Measurements from ENCODE around the gene PAQR4.

PAQR4 gene

DNA sequence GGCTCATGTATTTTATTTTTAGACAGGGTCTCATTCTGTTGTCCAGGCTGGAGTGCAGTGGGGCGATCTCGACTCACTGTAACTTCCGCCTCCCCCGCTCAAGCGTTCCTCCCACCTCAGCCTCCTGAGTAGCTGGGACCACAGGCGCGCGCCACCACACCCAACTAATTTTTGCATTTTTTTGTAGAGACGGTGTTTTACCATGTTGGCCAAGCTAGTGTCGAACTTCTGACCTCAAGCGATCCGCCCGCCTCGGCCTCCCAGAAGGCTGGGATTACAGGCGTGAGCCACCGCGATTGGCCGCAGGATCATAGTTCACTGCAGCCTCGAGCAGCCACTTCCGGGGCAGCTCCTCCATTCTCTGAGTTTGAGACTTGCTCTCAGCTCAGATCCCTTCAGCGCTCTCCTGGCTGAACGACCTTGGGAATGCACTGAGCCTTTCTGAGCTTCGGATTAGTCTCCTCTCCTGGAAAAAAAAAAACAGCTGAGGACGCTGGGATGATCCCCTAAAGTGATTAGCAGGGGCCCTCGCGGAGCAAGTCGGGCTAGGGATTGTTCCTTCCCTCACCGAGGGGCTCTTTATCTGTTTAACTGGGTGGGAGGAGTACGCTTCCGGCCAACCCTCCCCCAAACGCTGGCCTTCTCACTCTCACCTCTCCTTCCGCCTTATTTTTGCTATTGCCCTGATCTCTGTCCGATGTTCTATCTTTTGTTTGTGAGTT is 12.2 kb downstream of the PAQR4 start:
- DNase-seq, result no peak

DNA sequence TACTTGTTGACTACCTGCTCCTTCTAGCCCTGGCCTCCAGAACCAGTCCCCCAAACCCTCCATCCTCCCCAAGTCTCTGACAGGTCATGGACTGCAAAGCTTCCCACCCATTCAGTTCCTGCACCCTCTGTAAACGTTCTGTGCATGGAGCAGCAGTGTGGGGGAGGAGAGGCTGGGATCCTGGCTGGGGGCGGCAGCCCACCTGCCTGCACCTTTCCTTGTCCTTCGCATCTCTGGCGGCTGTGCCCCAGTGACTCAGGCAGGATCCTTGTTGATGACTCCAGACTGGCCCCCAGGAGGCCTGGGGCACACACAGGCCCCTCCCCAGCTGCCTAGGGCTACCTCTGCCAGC is 12.7 kb downstream of the PAQR4 start:
- DNase-seq, result no peak

DNA sequence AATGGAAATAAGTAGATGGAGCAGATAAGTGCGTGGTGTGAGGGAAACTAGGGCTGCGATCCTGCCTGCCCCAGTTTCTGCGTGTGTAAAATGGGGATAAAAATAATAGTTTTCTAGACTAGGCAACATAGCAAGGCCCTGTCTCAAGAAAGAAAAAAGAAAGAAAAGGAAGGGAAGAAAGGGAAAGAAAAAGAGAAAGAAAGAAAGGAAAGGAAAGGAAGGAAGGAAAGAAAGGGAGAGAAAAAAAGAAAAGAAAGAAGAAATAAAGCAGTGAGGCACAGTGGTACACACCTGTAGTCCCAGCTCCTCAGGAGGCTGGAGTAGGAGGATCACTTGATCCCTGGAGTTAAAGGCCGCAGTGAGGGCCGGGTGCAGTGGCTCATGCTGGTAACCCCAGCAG is 13.3 kb downstream of the PAQR4 start:
- DNase-seq, result no peak

DNA sequence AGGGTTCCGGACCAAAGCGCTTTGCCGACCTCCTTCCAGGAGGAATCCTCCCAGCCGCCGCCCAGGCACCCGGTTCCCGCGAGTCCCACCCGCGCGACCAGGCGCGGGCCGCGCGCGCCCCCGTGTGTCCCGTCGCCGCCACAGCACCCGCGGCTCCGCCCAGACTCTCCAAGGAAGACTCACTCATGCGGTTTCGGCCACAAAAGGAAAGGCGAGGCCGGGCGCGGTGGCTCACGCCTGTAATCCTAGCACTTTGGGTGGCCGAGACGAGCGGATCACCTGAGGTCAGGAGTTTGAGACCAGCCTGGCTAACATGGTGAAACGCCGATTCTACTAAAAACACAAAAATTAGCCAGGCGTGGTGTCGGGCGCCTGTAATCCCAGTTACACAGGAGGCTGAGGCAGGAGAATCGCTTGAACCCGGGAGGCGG is 14.6 kb downstream of the PAQR4 start:
- DNase-seq, result peak; percentile 88

DNA sequence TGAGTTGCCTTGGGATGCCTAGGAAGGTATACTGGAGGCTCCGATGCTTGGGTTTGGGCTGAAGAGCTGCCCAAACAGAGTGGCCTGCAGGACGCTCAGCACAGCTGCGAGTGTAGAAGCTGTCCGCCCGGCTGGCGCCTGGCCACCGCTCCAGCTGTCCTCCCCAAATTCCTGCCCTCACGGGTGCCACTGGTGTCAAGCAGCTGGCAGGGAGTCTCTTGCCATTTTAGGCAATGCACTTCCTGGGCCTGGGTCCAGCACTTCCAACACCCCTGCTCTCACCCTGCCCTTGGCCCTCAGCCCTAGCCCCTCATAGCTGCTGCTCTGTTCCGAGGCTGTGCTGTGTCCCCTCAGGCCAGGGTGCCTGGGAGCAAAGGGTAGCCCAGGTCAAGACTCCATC is 16.3 kb downstream of the PAQR4 start:
- no peak for DNase-seq

DNA sequence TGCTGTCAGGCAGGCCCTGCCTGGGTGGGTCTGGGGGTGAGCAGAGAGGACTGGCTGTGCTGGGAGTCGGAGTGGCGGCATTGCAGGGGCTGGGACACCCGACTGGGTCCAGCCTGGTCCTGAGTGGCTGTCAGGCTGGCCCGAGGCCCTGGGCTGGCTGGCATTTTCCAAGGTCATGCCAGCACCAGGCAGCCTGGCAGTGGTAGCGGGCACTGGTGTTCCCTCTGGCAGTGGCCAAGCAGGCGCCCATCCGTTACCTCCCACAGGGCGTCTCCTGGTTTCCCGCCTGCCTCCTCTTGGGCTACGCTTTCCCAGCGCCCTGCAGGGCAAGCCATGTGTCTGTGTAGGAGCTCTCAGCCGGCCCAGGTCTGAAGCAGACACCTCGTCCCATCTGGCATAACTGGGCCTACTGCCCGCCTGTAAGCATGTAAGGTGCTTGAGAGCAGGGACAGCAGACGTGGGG is 16.8 kb downstream of the PAQR4 start:
- DNase-seq, result no peak

DNA sequence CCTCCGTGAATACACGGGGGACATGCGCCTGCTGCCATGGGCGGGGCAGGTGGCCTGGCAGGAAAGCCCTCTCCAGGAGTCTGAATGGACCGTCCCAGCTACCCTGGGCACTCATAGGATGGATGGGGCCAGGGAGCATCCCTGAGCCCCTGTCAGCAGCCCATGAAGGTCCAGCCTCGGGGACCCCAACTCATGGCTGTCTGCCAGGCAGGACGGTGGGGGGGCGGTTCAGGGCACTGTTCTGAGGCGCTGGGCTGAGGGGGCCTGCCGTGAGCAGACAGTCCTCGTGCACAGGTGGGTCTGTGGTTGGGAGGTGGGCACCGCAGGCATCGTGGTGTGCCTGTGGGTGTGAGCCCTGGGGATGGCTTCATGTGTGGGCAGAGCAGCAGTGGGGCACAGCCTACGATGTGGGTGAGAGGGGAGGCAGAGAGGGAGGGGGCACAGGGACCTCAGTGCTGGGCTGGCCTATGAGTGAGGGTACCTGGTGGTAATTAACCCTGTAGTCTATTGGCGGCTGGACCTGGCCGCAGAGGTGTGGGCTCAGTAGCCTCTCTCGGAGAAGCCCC is 17.6 kb downstream of the PAQR4 start:
- no peak for DNase-seq

DNA sequence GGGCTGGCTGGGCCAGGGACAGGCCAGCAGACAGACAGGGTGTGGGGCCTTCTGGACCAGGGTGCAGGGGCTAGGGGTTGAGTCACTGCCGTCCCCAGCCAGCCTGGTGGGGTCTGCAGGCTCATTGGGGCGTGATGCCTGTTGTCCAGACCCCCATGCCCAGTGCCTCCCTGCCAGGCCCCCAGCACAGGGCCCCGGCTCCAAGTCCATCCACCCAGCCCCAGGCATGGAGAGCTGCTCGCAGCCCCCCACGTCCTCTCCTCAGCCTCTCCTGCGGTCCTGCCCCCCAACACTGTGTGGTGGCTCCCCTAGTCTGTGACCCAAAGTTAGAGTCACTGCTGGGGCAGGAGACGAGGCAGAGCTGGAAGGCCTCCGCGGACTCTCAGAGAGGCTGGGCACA is 18.1 kb downstream of the PAQR4 start:
- no peak for DNase-seq

DNA sequence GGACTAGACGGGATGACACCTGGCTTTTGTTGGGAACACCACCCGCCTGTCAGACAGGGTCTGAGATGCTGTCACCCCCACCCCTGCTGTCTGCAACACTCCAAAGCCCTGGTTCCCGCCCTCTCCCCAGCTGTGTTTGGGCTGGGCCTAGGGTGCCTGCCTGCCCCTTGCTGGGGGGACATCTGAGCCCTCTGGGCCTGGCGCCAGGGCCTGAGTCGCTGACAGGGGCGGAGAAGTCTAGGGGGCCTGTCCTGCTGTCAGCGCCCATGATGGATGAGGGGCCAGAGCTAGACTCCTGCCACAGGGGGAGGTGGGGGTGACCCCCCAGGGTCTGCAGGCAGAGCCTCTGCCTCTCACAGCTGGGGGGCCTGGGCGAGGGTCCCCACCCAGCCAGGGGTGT is 18.7 kb downstream of the PAQR4 start:
- no peak for DNase-seq

DNA sequence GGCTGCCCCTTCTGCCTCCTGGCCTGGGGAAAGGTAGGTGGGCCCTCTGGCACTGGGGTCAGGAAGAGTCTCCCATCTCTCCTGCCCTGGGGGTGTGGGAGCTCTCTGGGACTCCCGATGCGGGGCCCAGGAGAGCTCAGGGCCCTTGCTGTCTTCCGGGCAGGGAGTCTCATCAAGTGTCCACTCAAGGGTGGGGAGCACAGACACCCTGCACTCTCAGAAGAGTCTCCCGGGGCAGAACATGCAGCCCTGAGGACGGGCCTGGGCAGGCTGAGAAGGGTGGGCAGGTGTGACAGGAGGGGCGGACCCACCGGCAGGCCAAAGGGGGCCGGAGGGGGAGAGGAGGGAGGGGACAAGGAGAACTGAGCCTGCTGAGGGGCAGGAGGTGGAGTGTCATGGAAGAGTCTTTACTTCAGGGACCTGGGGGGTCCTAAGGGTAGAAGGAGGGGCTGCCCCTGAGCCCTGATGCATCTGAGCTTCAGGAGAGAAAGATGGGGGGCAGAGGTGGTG is 19.5 kb downstream of the PAQR4 start:
- no peak for DNase-seq

DNA sequence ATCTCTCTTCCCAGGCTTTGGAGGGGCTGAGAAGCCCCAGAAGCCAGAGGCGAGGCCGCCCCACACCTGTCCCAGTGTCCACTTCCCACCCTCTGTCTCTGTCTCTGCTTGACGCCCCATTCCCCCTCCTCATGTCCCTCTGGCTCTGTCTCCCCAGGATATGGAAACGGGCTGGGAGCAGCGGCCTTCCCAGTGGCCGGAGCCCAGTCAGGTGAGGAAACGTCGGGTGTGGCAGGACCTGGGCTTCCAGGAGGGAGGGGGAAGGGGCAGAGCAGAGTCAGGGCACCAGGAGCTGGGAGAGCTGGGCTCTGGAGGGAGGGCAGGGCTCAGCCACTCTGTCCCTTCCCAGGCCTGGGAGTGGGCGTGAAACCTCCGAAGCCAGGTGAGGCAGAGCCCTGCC is 21.7 kb downstream of the PAQR4 start:
- DNase-seq, result no peak

DNA sequence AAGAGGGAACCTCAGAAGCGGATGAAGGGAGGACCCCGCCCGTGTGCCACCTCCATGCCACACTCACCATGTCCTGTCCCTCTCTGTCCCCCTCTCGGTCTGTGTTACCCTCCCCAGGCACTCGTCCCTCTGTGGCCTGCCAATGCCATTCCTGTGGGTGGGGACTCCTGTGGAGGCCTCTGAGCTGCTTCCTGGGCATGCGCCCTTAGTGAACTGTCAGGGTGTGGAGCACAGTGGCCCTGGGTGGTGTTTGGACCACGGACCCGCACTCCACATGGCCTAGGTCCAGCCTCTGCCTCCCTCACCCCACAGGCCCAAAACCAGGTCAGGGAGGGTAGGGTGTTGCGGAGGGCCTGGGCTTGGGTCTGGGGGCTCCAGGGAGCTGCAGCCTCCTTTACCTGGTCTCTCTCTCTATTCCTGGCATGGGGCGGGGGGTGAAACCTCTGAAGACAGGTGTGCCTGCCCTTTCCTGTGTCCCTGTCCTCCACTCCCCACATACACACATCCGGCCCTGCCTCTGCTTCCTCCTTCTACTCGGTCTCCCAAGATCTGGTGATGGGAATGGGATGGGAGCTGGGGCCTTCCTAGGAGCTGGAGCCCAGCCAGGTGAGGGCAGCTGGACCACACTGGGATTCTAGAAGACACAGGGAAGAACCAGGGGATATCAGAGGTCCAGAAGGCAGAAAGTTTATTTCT is 22.6 kb downstream of the PAQR4 start:
- DNase-seq, result no peak

DNA sequence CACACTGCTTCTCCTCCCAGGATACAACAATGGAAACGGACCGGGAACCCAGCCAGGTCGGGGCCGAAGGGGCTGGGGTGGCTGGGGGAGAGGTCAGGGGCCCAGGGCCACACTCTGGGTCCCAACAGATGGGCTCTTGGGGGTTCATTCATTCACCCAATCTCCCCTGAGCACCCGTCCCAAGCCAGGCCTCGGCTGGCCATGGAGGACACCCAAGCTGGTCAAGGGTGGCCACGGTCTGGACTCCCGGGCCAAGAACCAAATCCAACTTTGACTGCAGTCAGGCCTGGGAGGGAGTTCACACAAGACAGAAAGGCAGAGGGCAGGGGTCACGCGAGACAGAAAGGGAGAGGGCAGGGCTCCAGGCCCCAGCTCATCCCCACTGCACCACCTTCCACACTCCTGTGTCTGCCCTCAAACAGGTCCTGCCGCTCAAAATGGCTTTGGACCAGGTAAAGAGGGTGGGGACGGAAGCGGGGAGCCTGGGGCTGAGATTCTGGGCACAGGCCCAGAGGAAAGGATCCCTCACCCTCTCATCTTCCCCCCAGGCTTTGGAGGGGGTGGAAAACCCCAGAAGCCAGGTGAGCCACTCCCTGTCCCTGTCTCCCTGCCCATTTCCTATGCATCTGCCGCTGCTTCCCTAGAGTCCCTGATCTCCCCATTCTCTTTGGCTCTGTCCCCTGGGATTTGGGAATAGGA is 23.4 kb downstream of the PAQR4 start:
- no peak for DNase-seq

DNA sequence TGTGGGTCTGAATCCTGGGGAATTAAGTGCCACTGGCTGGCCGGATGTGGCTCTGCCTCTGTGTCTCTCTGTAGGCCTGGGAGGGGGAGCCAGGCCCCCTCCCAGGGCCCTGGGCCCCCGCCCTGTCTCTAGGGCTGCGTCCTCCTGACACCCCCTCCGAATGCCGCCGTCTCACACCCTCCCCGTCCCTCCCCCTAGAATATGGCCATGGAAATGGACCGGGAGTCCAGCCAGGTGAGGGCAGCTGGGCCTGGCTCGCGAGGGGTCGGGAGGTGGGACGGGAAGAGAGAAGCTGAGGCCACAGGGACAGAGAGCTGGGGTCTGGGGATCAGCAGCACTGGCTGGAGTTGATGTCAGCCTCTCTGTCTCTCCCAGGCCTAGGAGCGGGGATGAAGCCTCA is 27.1 kb downstream of the PAQR4 start:
- DNase-seq, result no peak

DNA sequence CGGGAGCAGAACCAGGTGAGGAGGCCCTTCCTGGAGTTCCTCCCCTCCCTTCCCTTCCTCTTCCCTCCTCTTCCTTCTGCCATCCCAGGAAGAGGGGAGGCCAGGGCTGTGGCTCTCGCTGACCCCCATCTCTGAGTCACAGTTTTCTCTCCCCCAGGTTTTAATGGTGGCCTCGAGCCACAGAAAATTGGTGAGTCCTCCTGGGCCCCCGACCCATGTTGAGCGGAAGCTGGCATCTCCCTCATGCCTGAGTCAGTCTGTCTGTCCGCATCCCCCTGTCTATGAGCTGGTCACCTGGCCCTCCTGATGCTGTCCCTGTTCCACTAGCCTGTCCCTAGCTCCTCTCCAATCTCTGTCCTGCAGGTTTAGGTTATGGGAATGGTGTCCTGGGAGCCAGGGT is 30.8 kb downstream of the PAQR4 start:
- DNase-seq, result no peak

DNA sequence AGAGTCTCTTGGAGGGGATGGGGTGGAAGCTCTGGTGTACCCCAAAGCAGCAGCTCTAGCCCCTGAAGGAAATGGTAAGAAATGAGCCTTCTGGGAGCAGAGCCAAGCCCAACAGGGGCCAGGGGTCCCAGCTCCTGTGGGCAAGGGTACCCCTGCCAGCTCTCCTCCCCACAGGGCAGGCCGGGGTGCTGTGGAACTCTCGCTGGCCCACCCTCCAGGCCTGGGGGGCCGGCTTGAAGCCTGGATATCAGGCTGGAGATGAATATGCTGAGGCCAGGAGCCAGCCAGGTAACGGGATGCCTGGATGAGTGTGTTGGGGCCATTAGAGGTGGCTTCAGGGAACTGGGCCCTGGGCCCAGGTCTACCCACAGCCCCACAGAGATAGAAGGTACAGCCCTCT is 31.4 kb downstream of the PAQR4 start:
- DNase-seq, result no peak

DNA sequence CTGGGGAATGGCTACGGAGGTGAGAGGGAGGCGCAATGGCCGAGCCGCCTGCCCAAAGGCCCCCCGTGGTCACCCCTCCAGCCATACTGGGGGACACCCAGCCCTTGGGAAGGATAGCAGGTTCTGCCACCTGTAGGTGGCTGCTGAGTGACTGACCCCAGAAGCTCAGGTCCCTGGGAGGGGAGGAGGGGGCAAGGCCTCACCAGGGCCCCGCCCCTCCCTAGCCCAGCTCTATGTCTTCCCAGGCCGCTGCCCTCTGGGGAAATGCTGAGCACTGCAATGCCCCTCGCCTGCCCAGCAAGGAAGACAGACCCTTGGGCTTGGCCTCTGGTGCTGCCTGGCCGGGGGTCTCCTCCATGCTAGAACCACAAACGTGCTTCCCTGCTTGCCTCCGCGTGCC is 32.2 kb downstream of the PAQR4 start:
- DNase-seq, result no peak

DNA sequence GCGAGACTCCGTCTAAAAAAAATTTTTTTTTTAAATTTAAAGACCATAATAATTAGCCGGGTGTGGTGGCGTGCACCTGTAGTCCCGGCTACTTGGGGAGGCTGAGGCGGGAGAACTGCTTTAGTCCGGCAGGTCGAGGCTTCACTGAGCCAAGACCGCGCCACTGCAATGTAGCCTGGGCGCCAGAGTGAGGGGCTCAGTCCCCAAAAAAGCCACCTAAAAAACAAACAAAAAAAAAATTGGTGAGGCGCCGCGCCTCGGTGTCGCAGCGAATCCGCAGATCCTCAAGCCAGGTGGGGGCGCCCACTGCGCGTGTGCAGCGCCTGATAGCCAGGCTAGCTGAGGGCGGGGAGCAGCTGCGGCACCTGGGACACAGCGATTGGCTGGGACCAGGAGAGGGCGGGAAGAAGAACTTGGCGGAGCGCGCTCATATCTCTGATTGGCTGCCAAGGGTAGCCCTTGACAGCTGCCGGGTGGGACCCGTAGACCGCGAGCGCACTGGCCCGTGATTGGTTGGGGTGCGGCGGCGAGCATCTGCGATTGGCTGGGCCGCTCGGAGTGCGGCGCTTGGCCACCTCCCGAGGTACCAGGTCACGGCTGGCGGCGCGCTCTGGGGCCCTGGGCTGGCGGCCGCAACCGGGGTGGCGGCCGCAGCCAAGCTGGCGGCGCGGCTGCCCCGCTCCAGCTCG is 34.6 kb downstream of the PAQR4 start:
- DNase-seq, result peak; percentile 98

DNA sequence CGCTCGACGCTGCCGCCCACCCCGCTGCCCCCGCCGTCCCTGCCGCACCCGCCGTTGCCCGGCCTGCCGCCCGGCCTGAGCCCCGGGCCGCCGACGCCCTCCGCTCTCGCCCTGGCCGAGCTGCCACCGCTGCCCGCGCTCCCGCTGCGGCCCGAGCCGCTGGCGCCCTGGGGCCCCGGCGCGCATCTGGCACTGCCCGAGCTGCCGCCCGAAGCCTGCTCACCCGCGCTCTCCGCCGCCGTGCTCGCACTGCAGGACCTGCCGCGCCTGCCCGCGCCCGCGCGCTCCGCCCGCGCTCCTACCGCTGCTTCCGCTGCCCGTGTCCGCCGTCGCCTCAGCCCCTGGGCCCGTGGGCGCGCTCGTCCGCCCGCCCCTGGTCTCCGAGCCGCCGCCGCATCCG is 35.2 kb downstream of the PAQR4 start:
- peak; percentile 27 for DNase-seq

DNA sequence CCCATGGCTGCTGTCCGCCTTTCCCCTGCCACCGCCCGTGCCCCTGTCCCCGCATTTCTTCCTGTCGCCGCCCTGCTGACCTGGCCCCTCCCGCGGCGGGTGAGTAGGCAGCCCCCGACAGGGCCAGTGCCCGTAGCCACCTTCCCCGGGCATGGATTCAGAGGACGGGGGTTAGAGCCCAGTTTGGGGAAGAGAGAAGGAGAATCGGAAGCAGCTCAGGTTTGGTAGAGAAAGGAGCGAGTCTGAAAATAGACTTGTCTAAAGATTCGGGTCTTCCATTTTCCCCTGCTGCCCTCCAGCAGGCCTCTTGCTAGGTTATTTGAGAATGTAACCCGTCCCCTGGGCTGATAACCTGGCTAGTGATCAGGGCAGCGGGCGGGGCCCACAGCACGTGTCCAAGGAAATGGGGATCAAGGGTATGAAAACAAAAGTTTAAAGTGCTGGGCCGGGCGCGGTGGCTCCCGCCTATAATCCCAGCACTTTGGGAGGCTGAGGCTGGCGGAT is 35.7 kb downstream of the PAQR4 start:
- DNase-seq, result no peak

DNA sequence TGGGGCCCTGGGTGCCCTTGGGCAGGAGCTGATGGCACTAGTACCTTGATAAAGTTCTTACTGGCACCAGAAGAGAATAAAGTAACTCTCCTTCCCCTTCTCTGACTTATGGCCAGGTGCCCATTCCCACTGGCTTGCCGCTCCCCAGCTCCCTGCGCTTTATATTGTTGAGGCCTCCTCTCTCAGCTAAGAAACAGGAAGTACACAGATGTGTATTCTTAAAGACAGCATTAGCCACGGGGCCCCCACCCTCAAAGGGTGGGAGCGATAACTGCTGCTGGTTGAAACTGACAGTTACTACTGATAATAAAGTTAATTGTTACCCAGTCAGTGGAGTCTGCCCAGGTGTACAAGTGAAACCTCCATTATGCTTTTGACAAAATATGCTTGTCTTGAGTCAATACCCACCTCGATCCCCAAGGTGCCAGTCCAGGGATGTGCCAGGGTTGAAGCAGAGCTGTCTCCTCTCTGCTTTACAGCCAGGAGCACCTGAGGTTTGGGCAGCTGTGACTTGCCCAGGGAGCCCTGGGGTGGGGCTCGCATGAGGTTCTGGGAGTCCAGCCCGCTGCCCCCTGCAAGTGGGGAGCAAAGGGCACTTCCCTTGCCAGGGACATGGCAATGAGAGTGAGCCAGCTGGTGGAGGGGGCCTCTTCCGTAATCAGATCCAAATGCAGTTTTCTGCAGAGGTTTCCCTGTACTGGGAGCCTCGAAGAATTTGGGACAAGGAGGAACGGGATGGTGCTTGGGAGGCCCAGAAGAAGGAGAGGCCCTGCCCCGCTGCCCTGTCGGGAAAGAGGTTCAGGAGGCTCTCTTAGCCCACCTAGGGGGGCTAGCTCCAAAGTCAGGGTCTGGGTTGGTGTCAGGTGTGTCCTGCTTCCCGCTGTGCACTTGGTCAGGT is 38.2 kb downstream of the PAQR4 start:
- no peak for DNase-seq

Data from activated CD4-positive, alpha-beta T cell treated with anti-CD3 and anti-CD28 coated beads for 48 hours (primary cell).